HepG2 (cell line): ENCODE measurements around the gene ADAMTS2. TPM values are rescaled to one million over a fixed set of nuclear protein-coding genes. Genes with fewer than 3 reads are reported as not detected.

Experiments
- ATAC-seq: fragments of 200-7000 bp; cut with Tn5 transposase; 3 replicates; pipeline ENCODE4 v1.9.1; 2020; ENCODE audit warnings: mild to moderate bottlenecking, moderate library complexity
- BruUV-seq: library from RNA; stranded (reverse); fragments of 400-500 nt; replicated peaks from 2 replicates; lab custom pipeline; 2021; lab: Mats Ljungman, UMichigan
- CTCF ChIA-PET: fragments of 300-600 bp; formaldehyde crosslinking; extraction: SDS; loops from one replicate; lab custom pipeline; 2021; ENCODE audit warnings: low total read pairs, inconsistent platforms, low intra/inter-chr PET ratio; lab: Yijun Ruan, JAX
- POLR2A ChIA-PET: fragments of 350-600 bp; sonication (Branson Sonifier 250); formaldehyde crosslinking; loops from one replicate; lab custom pipeline; 2020; ENCODE audit warnings: antibody characterized with exemption, inconsistent platforms; lab: Yijun Ruan, JAX
- DNase-seq: peaks from one replicate; pipeline ENCODE4 v3.0.0-alpha.2; 2015; ENCODE audit warnings: low spot score
- FAIRE-seq: peaks from 3 replicates; lab custom pipeline; 2011; peaks lifted over from hg19 to GRCh38; lab: Jason Lieb, UNC
- H2AFZ ChIP-seq: one replicate; pipeline ENCODE4 v1.6.1; 2011; ENCODE audit warnings: low read length, inconsistent platforms
- H3K27ac ChIP-seq: fragments of 300-600 bp; 3 replicates; pipeline ENCODE4 v1.8.0; 2011; ENCODE audit warnings: mixed run types, mild to moderate bottlenecking, mixed read lengths, low read length, inconsistent platforms; ENCODE audit not compliant: insufficient read depth; ENCODE audit errors: extremely low read length
- H3K27me3 ChIP-seq, 2 experiments: fragments of 200-600 bp in 1 of 2; 2 replicates in 1 of 2; 3 replicates in 1 of 2; pipeline versions ENCODE4 v1.6.0 to v1.8.0; 2011; ENCODE audit warnings: low read length in 2 of 2, mild to moderate bottlenecking in 2 of 2, moderate library complexity in 2 of 2, inconsistent platforms in 1 of 2; ENCODE audit not compliant: insufficient read depth in 2 of 2, control insufficient read depth in 1 of 2
- H3K36me3 ChIP-seq, 2 experiments: fragments of 200-600 bp in 1 of 2; replicated peaks in 1 of 2; 2 replicates in 1 of 2; 3 replicates in 1 of 2; pipeline versions ENCODE4 v1.5.1 to v1.8.0; 2011; ENCODE audit warnings: low read length in 2 of 2, inconsistent platforms in 1 of 2; ENCODE audit not compliant: insufficient read depth in 2 of 2, control insufficient read depth in 1 of 2
- H3K4me1 ChIP-seq: 2 replicates; pipeline ENCODE4 v1.5.1; 2012; ENCODE audit warnings: low read length, inconsistent platforms; ENCODE audit not compliant: insufficient read depth
- H3K4me2 ChIP-seq: 2 replicates; pipeline ENCODE4 v1.6.0; 2011; ENCODE audit warnings: low read depth, low read length, inconsistent platforms
- H3K4me3 ChIP-seq, 3 experiments: fragments of 200-600 bp in 1 of 3; sonication (generic), shearing (Covaris generic) in 1 of 3; replicated peaks in 1 of 3; 2 replicates each; pipeline ENCODE4 v1.5.1; 2011 to 2016; ENCODE audit warnings: low read length in 3 of 3, inconsistent platforms in 2 of 3, low read depth in 2 of 3, mild to moderate bottlenecking in 2 of 3, control low read depth in 1 of 3, mixed read lengths in 1 of 3; ENCODE audit not compliant: insufficient read depth in 1 of 3
- H3K79me2 ChIP-seq: one replicate; pipeline ENCODE4 v1.6.1; 2011; ENCODE audit warnings: low read length, inconsistent platforms; ENCODE audit not compliant: insufficient read depth
- H3K9ac ChIP-seq: 2 replicates; pipeline ENCODE4 v1.6.0; 2011; ENCODE audit warnings: mild to moderate bottlenecking, low read depth, low read length, inconsistent platforms; ENCODE audit not compliant: insufficient read depth
- H3K9me3 ChIP-seq: 2 replicates; pipeline ENCODE4 v1.5.1; 2012; ENCODE audit warnings: mild to moderate bottlenecking, low read length
- H4K20me1 ChIP-seq: 2 replicates; pipeline ENCODE4 v1.6.0; 2011; ENCODE audit warnings: inconsistent platforms, mild to moderate bottlenecking, low read length, moderate library complexity; ENCODE audit not compliant: insufficient read depth
- DPF2 ChIP-seq: sonication (generic); formaldehyde crosslinking; IDR thresholded peaks from 2 replicates; pipeline ENCODE4 v1.4.0; 2020; ENCODE audit warnings: mild to moderate bottlenecking, low read depth, missing genetic modification reagents, borderline replicate concordance
- DR1 ChIP-seq: sonication (generic); formaldehyde crosslinking; IDR thresholded peaks from 2 replicates; pipeline ENCODE4 v1.8.0; 2021; ENCODE audit warnings: mild to moderate bottlenecking, missing genetic modification reagents, inconsistent platforms
- HNRNPL ChIP-seq: fragments of 200-400 bp; formaldehyde crosslinking; IDR thresholded peaks from 2 replicates; pipeline ENCODE4 v1.6.1; 2017; ENCODE audit warnings: mild to moderate bottlenecking, low read depth, low read length
- NKX3-1 ChIP-seq: sonication (generic); formaldehyde crosslinking; IDR thresholded peaks from 2 replicates; pipeline ENCODE4 v1.5.0; 2020; ENCODE audit warnings: missing genetic modification reagents
- RFX3 ChIP-seq: IDR thresholded peaks from 2 replicates; pipeline ENCODE4 v1.6.1; 2016; ENCODE audit warnings: missing biosample characterization, missing genetic modification reagents
- ZNF12 ChIP-seq: sonication (generic); formaldehyde crosslinking; IDR thresholded peaks from 2 replicates; pipeline ENCODE4 v1.5.0; 2020; ENCODE audit warnings: missing genetic modification reagents
- ZNF274 ChIP-seq: sonication (generic); formaldehyde crosslinking; IDR thresholded peaks from 2 replicates; pipeline ENCODE4 v1.5.1; 2020; ENCODE audit warnings: mild to moderate bottlenecking, missing genetic modification reagents
- ZNF326 ChIP-seq: sonication (generic); formaldehyde crosslinking; IDR thresholded peaks from 2 replicates; pipeline ENCODE4 v1.4.0; 2020; ENCODE audit warnings: missing genetic modification reagents, borderline replicate concordance
- ZNF549 ChIP-seq: sonication (generic); formaldehyde crosslinking; IDR thresholded peaks from 2 replicates; pipeline ENCODE4 v1.5.0; 2020; ENCODE audit warnings: missing genetic modification reagents
- ZNF567 ChIP-seq: sonication (generic); formaldehyde crosslinking; IDR thresholded peaks from 2 replicates; pipeline ENCODE4 v1.8.1; 2023; ENCODE audit warnings: mild to moderate bottlenecking, missing genetic modification reagents, borderline replicate concordance
- WGBS: methylation state at CpG from one replicate; pipeline ENCODE4 v1.1.6; 2017; ENCODE audit warnings: low lambda C conversion rate; 5-methylcytosine and 5-hydroxymethylcytosine counted together
- in situ Hi-C: cut with HindIII; loops from 2 replicates; pipeline ENCODE4 v1.10.0; 2017; ENCODE audit warnings: low pct_unique_long_range_greater_than_20kb; ENCODE audit not compliant: extremely low pct_ligation_motif_present
- intact Hi-C: fragments of 100-400 bp; cut with micrococcal nuclease; formaldehyde crosslinking; loops from one replicate; pipeline ENCODE4 v1.10.0; 2022; ENCODE audit not compliant: unreplicated experiment
- polyA plus RNA-seq, 8 experiments: library from polyadenylated mRNA; depleted of rRNA in 3 of 8; stranded (reverse) in 7 of 8; unstranded in 1 of 8; fragments of >200 nt; fragmentation: Illumina TruSeq in 4 of 8; extraction: Trizol in 4 of 8; gene quantifications; 2 replicates each; pipeline versions ENCODE4 v1.2.1 to v1.2.3, GENCODE V29; 2011 to 2016; ENCODE audit warnings: low read depth in 4 of 8, missing spikeins in 1 of 8, mixed read lengths in 1 of 8; ENCODE audit not compliant: insufficient read depth in 1 of 8
- total RNA-seq, 5 experiments: library from RNA; depleted of rRNA; stranded (reverse); fragments of >200 nt; fragmentation: Illumina TruSeq; extraction: Trizol; gene quantifications; 2 replicates each; pipeline ENCODE4 v1.2.3, GENCODE V29; 2016; ENCODE audit warnings: low read depth in 1 of 5
- TF ChIP-seq, protein P1 (sequence below): sonication (generic); formaldehyde crosslinking; IDR thresholded peaks from 2 replicates; pipeline ENCODE4 v1.8.1; 2023; ENCODE audit warnings: mild to moderate bottlenecking, inconsistent platforms, moderate library complexity, missing genetic modification reagents, borderline replicate concordance
- TF ChIP-seq, protein P2 (sequence below): sonication (generic); formaldehyde crosslinking; IDR thresholded peaks from 2 replicates; pipeline ENCODE4 v1.5.1; 2020; ENCODE audit warnings: mild to moderate bottlenecking, missing genetic modification reagents, borderline replicate concordance

Gene ADAMTS2
- total and polyA plus RNA-seq, 2 of the 13 experiments (the other 11 are each of a cell fraction or from before 2014, with no cell fraction given) = 0.24 to 3.5 TPM

GRCh38 chr5:179278546-179278945 is 66.7 kb downstream of the ADAMTS2 start:
- CTCF ChIA-PET = no interaction called here
- no peaks in the 10 kb centered on the region; a peak in 1 of 5 replicates for H3K27me3 ChIP-seq
- in situ Hi-C loops (no loop called here), intact Hi-C loops (loop anchor here (5.0 kb wide), 1 partner anchor 214 kb away; no protein-coding TSS in a partner anchor)
- H3K79me2 ChIP-seq = no peaks in the 10 kb centered on the region
- no peak overlapping the region for H3K4me2 ChIP-seq
- no peak overlapping the region for H3K9ac ChIP-seq
- POLR2A ChIA-PET = no interaction called here
- FAIRE-seq (no peak), ATAC-seq (peak; percentile 12), DNase-seq (no peak)
- H3K4me3 ChIP-seq = no peak overlapping the region
- H2AFZ ChIP-seq = no peak overlapping the region
- no peaks in the 10 kb centered on the region for H3K36me3 ChIP-seq
- peak overlapping the region; percentile 9 for H3K27ac ChIP-seq
- BruUV-seq = no TSS peak
- peaks cover 5% of the 10 kb centered on the region for H3K4me1 ChIP-seq
- TF ChIP-seq ZNF326 (CRISPR knock-in tag) (no peak), ZNF12 (CRISPR knock-in tag) (no peak)
- TF ChIP-seq, protein P1, sequence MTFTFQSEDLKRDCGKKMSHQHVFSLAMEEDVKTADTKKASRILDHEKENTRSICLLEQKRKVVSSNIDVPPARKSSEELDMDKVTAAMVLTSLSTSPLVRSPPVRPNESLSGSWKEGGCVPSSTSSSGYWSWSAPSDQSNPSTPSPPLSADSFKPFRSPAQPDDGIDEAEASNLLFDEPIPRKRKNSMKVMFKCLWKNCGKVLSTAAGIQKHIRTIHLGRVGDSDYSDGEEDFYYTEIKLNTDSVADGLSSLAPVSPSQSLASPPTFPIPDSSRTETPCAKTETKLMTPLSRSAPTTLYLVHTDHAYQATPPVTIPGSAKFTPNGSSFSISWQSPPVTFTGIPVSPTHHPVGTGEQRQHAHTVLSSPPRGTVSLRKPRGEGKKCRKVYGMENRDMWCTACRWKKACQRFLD (CRISPR knock-in tag) = no peak
- no peaks in the 10 kb centered on the region for H4K20me1 ChIP-seq
- WGBS = 0% methylated on average over 1 of the region's 5 CpGs
- no peaks in the 10 kb centered on the region for H3K9me3 ChIP-seq

- CTCF ChIA-PET = no interaction called here
- in situ Hi-C loops = no loop called here
- no peak for TF ChIP-seq HNRNPL
- TF ChIP-seq ZNF567 = no peak
- no peak for TF ChIP-seq RFX3 (CRISPR knock-in tag)
- TF ChIP-seq DR1 (CRISPR knock-in tag) = no peak
- TF ChIP-seq ZNF549 (CRISPR knock-in tag) = no peak
- TF ChIP-seq DPF2 (CRISPR knock-in tag) = no peak
- TF ChIP-seq NKX3-1 (CRISPR knock-in tag) = no peak
- TF ChIP-seq, protein P2, sequence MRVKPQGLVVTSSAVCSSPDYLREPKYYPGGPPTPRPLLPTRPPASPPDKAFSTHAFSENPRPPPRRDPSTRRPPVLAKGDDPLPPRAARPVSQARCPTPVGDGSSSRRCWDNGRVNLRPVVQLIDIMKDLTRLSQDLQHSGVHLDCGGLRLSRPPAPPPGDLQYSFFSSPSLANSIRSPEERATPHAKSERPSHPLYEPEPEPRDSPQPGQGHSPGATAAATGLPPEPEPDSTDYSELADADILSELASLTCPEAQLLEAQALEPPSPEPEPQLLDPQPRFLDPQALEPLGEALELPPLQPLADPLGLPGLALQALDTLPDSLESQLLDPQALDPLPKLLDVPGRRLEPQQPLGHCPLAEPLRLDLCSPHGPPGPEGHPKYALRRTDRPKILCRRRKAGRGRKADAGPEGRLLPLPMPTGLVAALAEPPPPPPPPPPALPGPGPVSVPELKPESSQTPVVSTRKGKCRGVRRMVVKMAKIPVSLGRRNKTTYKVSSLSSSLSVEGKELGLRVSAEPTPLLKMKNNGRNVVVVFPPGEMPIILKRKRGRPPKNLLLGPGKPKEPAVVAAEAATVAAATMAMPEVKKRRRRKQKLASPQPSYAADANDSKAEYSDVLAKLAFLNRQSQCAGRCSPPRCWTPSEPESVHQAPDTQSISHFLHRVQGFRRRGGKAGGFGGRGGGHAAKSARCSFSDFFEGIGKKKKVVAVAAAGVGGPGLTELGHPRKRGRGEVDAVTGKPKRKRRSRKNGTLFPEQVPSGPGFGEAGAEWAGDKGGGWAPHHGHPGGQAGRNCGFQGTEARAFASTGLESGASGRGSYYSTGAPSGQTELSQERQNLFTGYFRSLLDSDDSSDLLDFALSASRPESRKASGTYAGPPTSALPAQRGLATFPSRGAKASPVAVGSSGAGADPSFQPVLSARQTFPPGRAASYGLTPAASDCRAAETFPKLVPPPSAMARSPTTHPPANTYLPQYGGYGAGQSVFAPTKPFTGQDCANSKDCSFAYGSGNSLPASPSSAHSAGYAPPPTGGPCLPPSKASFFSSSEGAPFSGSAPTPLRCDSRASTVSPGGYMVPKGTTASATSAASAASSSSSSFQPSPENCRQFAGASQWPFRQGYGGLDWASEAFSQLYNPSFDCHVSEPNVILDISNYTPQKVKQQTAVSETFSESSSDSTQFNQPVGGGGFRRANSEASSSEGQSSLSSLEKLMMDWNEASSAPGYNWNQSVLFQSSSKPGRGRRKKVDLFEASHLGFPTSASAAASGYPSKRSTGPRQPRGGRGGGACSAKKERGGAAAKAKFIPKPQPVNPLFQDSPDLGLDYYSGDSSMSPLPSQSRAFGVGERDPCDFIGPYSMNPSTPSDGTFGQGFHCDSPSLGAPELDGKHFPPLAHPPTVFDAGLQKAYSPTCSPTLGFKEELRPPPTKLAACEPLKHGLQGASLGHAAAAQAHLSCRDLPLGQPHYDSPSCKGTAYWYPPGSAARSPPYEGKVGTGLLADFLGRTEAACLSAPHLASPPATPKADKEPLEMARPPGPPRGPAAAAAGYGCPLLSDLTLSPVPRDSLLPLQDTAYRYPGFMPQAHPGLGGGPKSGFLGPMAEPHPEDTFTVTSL (CRISPR knock-in tag) = no peak
- TF ChIP-seq ZNF274 = no peak
Measured at GRCh38 chr5:179278119-179278518, 67.1 kb downstream of the ADAMTS2 start.

More at GRCh38 chr5:179278119-179278518, 67.1 kb downstream of the ADAMTS2 start:
- no peaks in the 10 kb centered on the region for H3K9me3 ChIP-seq
- POLR2A ChIA-PET = no interaction called here
- intact Hi-C loops = loop anchor here (5.0 kb wide), 1 partner anchor 214 kb away; no protein-coding TSS in a partner anchor
- H2AFZ ChIP-seq = no peak overlapping the region
- H3K4me2 ChIP-seq = no peak overlapping the region
- 7% methylated on average over 7 of the region's 10 CpGs for WGBS
- H3K9ac ChIP-seq = no peak overlapping the region
- no TSS peak for BruUV-seq
- no peak for DNase-seq
- no peaks in the 10 kb centered on the region for H4K20me1 ChIP-seq
- H3K4me3 ChIP-seq = no peak overlapping the region
- no peak for ATAC-seq
- no peaks in the 10 kb centered on the region; a peak in 1 of 5 replicates for H3K27me3 ChIP-seq
- H3K79me2 ChIP-seq = no peaks in the 10 kb centered on the region
- no peak for FAIRE-seq
- H3K4me1 ChIP-seq = peaks cover 10% of the 10 kb centered on the region
- no peaks in the 10 kb centered on the region for H3K36me3 ChIP-seq
- H3K27ac ChIP-seq = peak overlapping the region; percentile 9
